Mesenchymal stem cell (in vitro differentiated cells and primary cell): ENCODE data around the gene DNAH14.

Experiments used
- DNase-seq: peaks from one replicate; pipeline ENCODE4 v3.0.0-alpha.2; 2013
- H2AFZ ChIP-seq: one replicate; pipeline ENCODE4 v1.6.1; 2013; ENCODE audit warnings: low read depth, mild to moderate bottlenecking, control low read depth, inconsistent platforms, low read length, moderate library complexity
- H2AK5ac ChIP-seq: 2 replicates; pipeline ENCODE4 v1.6.1; 2013; ENCODE audit warnings: low read length, moderate library complexity, mild to moderate bottlenecking, inconsistent platforms; ENCODE audit not compliant: severe bottlenecking
- H2BK120ac ChIP-seq: one replicate; pipeline ENCODE4 v1.6.1; 2013; ENCODE audit warnings: low read depth, mild to moderate bottlenecking, inconsistent platforms, low read length, moderate library complexity
- H2BK12ac ChIP-seq, 2 experiments: one replicate each; pipeline ENCODE4 v1.6.1; 2013; ENCODE audit warnings: inconsistent platforms in 2 of 2, low read length in 2 of 2, mild to moderate bottlenecking in 2 of 2, moderate library complexity in 2 of 2, control low read depth in 1 of 2
- H2BK15ac ChIP-seq: one replicate; pipeline ENCODE4 v1.6.1; 2013; ENCODE audit warnings: mild to moderate bottlenecking, low read depth, inconsistent platforms; ENCODE audit not compliant: poor library complexity, severe bottlenecking
- H2BK5ac ChIP-seq: 2 replicates; pipeline ENCODE4 v1.6.1; 2013; ENCODE audit warnings: low read depth, mild to moderate bottlenecking, low read length, control low read depth, inconsistent platforms; ENCODE audit not compliant: poor library complexity, severe bottlenecking
- H3K14ac ChIP-seq, 2 experiments: one replicate each; pipeline ENCODE4 v1.6.1; 2013; ENCODE audit warnings: inconsistent platforms in 2 of 2, low read length in 2 of 2, control low read depth in 1 of 2, mild to moderate bottlenecking in 1 of 2, moderate library complexity in 1 of 2
- H3K18ac ChIP-seq, 2 experiments: one replicate each; pipeline ENCODE4 v1.6.1; 2013; ENCODE audit warnings: inconsistent platforms in 2 of 2, low read length in 2 of 2, control low read depth in 1 of 2, low read depth in 1 of 2, mild to moderate bottlenecking in 1 of 2
- H3K23ac ChIP-seq, 2 experiments: one replicate each; pipeline ENCODE4 v1.6.1; 2013; ENCODE audit warnings: inconsistent platforms in 2 of 2, low read length in 2 of 2, mild to moderate bottlenecking in 2 of 2, moderate library complexity in 2 of 2, control low read depth in 1 of 2
- H3K27ac ChIP-seq: 2 replicates; pipeline ENCODE4 v1.5.1; 2013; ENCODE audit warnings: mild to moderate bottlenecking, moderate library complexity, low read length, control low read depth, inconsistent platforms; ENCODE audit not compliant: poor library complexity, severe bottlenecking
- H3K27me3 ChIP-seq, 2 experiments: 2 replicates each; pipeline versions ENCODE4 v1.6.1 to v1.7.0; 2013; ENCODE audit warnings: low read length in 2 of 2, mild to moderate bottlenecking in 2 of 2, moderate library complexity in 2 of 2, control low read depth in 1 of 2, inconsistent platforms in 1 of 2; ENCODE audit not compliant: control insufficient read depth in 1 of 2, insufficient read depth in 1 of 2
- H3K36me3 ChIP-seq, 2 experiments: 2 replicates each; pipeline versions ENCODE4 v1.6.1 to v1.7.0; 2013; ENCODE audit warnings: low read length in 2 of 2, control low read depth in 1 of 2, inconsistent platforms in 1 of 2, low read depth in 1 of 2, mild to moderate bottlenecking in 1 of 2; ENCODE audit not compliant: insufficient read depth in 2 of 2, control insufficient read depth in 1 of 2
- H3K4ac ChIP-seq, 2 experiments: one replicate each; pipeline ENCODE4 v1.6.1; 2013; ENCODE audit warnings: inconsistent platforms in 2 of 2, low read length in 2 of 2, mild to moderate bottlenecking in 2 of 2, moderate library complexity in 2 of 2, control low read depth in 1 of 2, low read depth in 1 of 2
- H3K4me1 ChIP-seq: 2 replicates; pipeline ENCODE4 v1.6.1; 2013; ENCODE audit warnings: low read depth, low read length, control low read depth; ENCODE audit not compliant: control insufficient read depth, insufficient read depth
- H3K4me2 ChIP-seq: 2 replicates; pipeline ENCODE4 v1.6.1; 2013; ENCODE audit warnings: low read length, mild to moderate bottlenecking, inconsistent platforms; ENCODE audit not compliant: poor library complexity, severe bottlenecking
- H3K4me3 ChIP-seq, 2 experiments: 2 replicates each; pipeline versions ENCODE4 v1.5.1 to v1.7.0; 2013; ENCODE audit warnings: low read length in 2 of 2, mild to moderate bottlenecking in 2 of 2, control low read depth in 1 of 2, low read depth in 1 of 2; ENCODE audit not compliant: insufficient read depth in 1 of 2
- H3K79me1 ChIP-seq: replicated peaks from 2 replicates; pipeline ENCODE4 v1.6.1; 2013; ENCODE audit warnings: mild to moderate bottlenecking, control low read depth, low read length, inconsistent platforms; ENCODE audit not compliant: poor library complexity, severe bottlenecking
- H3K9ac ChIP-seq: 2 replicates; pipeline ENCODE4 v1.7.0; 2013; ENCODE audit warnings: mild to moderate bottlenecking, low read length, moderate library complexity
- H3K9me3 ChIP-seq: 2 replicates; pipeline ENCODE4 v1.7.0; 2013; ENCODE audit warnings: mild to moderate bottlenecking, low read length; ENCODE audit not compliant: control insufficient read depth
- H4K8ac ChIP-seq: one replicate; pipeline ENCODE4 v1.6.1; 2013; ENCODE audit warnings: inconsistent platforms, mild to moderate bottlenecking, low read length, moderate library complexity
- H4K91ac ChIP-seq: one replicate; pipeline ENCODE4 v1.6.1; 2013; ENCODE audit warnings: mild to moderate bottlenecking, low read length, inconsistent platforms
- WGBS: methylation state at CpG from one replicate; pipeline ENCODE4 v1.1.7; 2013; ENCODE audit warnings: mixed read lengths; 5-methylcytosine and 5-hydroxymethylcytosine counted together

DNAH14 gene

GRCh38 chr1:225097175-225097574 is 167.7 kb downstream of the DNAH14 start:
- Histone ChIP-seq H3K14ac (no peak overlapping the region), H3K79me1 (no peaks in the 10 kb centered on the region), H3K18ac (no peak overlapping the region), H2BK5ac (no peak overlapping the region), H3K9me3 (peaks cover 25% of the 10 kb centered on the region), H3K4ac (no peak overlapping the region), H3K4me2 (no peak overlapping the region), H4K91ac (no peak overlapping the region), H3K27me3 (no peaks in the 10 kb centered on the region), H3K36me3 (no peaks in the 10 kb centered on the region), H2BK120ac (no peak overlapping the region), H2BK12ac (no peak overlapping the region), H3K9ac (no peak overlapping the region), H3K23ac (no peak overlapping the region), H3K4me1 (no peaks in the 10 kb centered on the region), H4K8ac (no peak overlapping the region), H3K27ac (no peak overlapping the region), H2AFZ (no peak overlapping the region), H2AK5ac (no peak overlapping the region), H2BK15ac (no peak overlapping the region), H3K4me3 (no peak overlapping the region)
- DNase-seq, result no peak
- WGBS, result 95% methylated on average over 2 of the region's 3 CpGs

- peaks cover 0 to 5% of the 10 kb centered on the region in 2 experiments for H3K36me3 ChIP-seq
- H3K4me1 ChIP-seq, result no peaks in the 10 kb centered on the region
- peaks cover 7% of the 10 kb centered on the region for H3K9me3 ChIP-seq
- H4K91ac ChIP-seq, result no peak overlapping the region
- no peak overlapping the region for H3K9ac ChIP-seq
- H3K27ac ChIP-seq, result no peak overlapping the region
- no peak overlapping the region for H2BK15ac ChIP-seq
- no peak overlapping the region for H2AK5ac ChIP-seq
- no peak for DNase-seq
- H3K4me2 ChIP-seq, result no peak overlapping the region
- no peak overlapping the region for H4K8ac ChIP-seq
- H2BK120ac ChIP-seq, result no peak overlapping the region
- H3K18ac ChIP-seq, result no peak overlapping the region
- no peak overlapping the region for H3K14ac ChIP-seq
- H3K4me3 ChIP-seq, result no peak overlapping the region
- no peak overlapping the region for H2BK5ac ChIP-seq
- no peaks in the 10 kb centered on the region for H3K79me1 ChIP-seq
- no peaks in the 10 kb centered on the region for H3K27me3 ChIP-seq
- no peak overlapping the region for H2BK12ac ChIP-seq
- H2AFZ ChIP-seq, result no peak overlapping the region
- H3K23ac ChIP-seq, result no peak overlapping the region
- H3K4ac ChIP-seq, result no peak overlapping the region
These were observed 181.5 kb downstream of the DNAH14 start for GRCh38 chr1:225111000-225111399.

- H2BK12ac ChIP-seq, result no peak overlapping the region
- H3K9me3 ChIP-seq, result peaks cover 7% of the 10 kb centered on the region
- no peak overlapping the region for H3K4me3 ChIP-seq
- no peaks in the 10 kb centered on the region for H3K4me1 ChIP-seq
- H4K91ac ChIP-seq, result no peak overlapping the region
- H3K79me1 ChIP-seq, result no peaks in the 10 kb centered on the region
- no peak overlapping the region for H3K14ac ChIP-seq
- H2BK5ac ChIP-seq, result no peak overlapping the region
- H3K4me2 ChIP-seq, result no peak overlapping the region
- H3K9ac ChIP-seq, result no peak overlapping the region
- H2AK5ac ChIP-seq, result no peak overlapping the region
- DNase-seq, result no peak
- H3K4ac ChIP-seq, result no peak overlapping the region
- WGBS, result 100% methylated on average over 1 of the region's 1 CpG
- H2AFZ ChIP-seq, result no peak overlapping the region
- H2BK15ac ChIP-seq, result no peak overlapping the region
- H3K18ac ChIP-seq, result no peak overlapping the region
- peaks cover 0 to 5% of the 10 kb centered on the region in 2 experiments for H3K36me3 ChIP-seq
- H3K23ac ChIP-seq, result no peak overlapping the region
- H4K8ac ChIP-seq, result no peak overlapping the region
- H3K27ac ChIP-seq, result no peak overlapping the region
- H3K27me3 ChIP-seq, result no peaks in the 10 kb centered on the region
- H2BK120ac ChIP-seq, result no peak overlapping the region
These were observed 183.8 kb downstream of the DNAH14 start for GRCh38 chr1:225113265-225113664.

- H3K36me3 ChIP-seq, result peaks cover 0 to 5% of the 10 kb centered on the region in 2 experiments
- no peak overlapping the region for H3K14ac ChIP-seq
- H3K9me3 ChIP-seq, result peaks cover 7% of the 10 kb centered on the region
- no peak overlapping the region for H3K18ac ChIP-seq
- H2BK5ac ChIP-seq, result no peak overlapping the region
- H2BK15ac ChIP-seq, result no peak overlapping the region
- no peak overlapping the region for H2AFZ ChIP-seq
- H3K4me2 ChIP-seq, result no peak overlapping the region
- H3K27me3 ChIP-seq, result no peaks in the 10 kb centered on the region
- no peak overlapping the region for H3K4me3 ChIP-seq
- no peak overlapping the region for H2AK5ac ChIP-seq
- 82% methylated on average over 1 of the region's 1 CpG for WGBS
- DNase-seq, result peak; percentile 7
- H3K4me1 ChIP-seq, result no peaks in the 10 kb centered on the region
- H3K4ac ChIP-seq, result no peak overlapping the region
- no peak overlapping the region for H4K91ac ChIP-seq
- H2BK120ac ChIP-seq, result no peak overlapping the region
- H3K79me1 ChIP-seq, result no peaks in the 10 kb centered on the region
- H3K9ac ChIP-seq, result no peak overlapping the region
- no peak overlapping the region for H4K8ac ChIP-seq
- H3K27ac ChIP-seq, result no peak overlapping the region
- H2BK12ac ChIP-seq, result no peak overlapping the region
- no peak overlapping the region for H3K23ac ChIP-seq
These were observed 185.0 kb downstream of the DNAH14 start for GRCh38 chr1:225114354-225114990.
